Measurements from ENCODE around the gene LTBP3.

GRCh38 chr11:65551572-65552387 lies 6.4 kb downstream of the LTBP3 start:
- TF ChIP-seq FOXP2 (optimal IDR thresholded peaks at IDR 0.05; ENCODE audit: control extremely low read depth, extremely low read length, insufficient read depth): no peak
- no peak for TF ChIP-seq POLR2AphosphoS5 (IDR thresholded peaks at IDR 0.05; ENCODE audit: borderline replicate concordance, low read depth, low read length)
- TF ChIP-seq EZH2 (IDR thresholded peaks at IDR 0.05): no peak

Measured in SK-N-MC (cell line).